ENCODE data around the gene B9D2. TPM values are rescaled to one million over a fixed set of nuclear protein-coding genes. Genes with fewer than 3 reads are reported as not detected.
A peak's percentile ranks its signal among the peaks of the same experiment; 100 is the strongest.

The B9D2 gene
- total and polyA plus RNA-seq, 7 donors, result 1.7 to 13.1 (median 2.5) TPM

DNA sequence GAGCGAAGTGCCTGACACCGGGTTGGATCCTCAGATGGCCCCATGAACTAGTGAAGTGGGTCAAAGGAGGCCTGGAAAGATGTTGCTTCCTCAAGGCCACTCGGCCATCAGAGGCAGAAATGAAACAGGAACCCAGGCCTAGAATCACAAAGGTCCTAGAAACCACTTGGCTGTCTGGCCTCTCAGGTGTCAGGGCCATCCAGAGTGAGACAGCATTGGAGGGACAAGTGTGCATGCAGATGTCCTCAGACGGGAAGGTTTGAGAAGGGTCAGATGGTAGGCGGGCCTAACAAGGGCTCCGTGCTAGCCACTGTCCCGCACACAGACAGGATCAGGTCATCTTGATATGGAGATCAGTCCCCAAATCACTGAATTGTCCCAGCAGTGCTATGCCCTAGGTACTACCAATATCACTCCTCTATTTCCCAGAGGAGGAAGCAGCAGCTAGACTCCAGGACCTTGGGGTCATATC lies 39.7 kb downstream of the B9D2 start:
- Histone ChIP-seq H3K27me3 (ENCODE audit: insufficient read depth in 3 of 3, low read length in 2 of 3) (no peaks in the 10 kb centered on the region), H3K4me3 (no peak overlapping the region), H3K36me3 (ENCODE audit: insufficient read depth in 1 of 2, low read depth in 1 of 2) (peaks cover 0 to 31% of the 10 kb centered on the region in 2 donors), H3K4me1 (peaks cover 59% of the 10 kb centered on the region), H3K27ac (peak overlapping the region; percentile 72), H3K9me3 (no peaks in the 10 kb centered on the region)
- DNase-seq (peak in 1 of 2 donors; percentile 41), ATAC-seq (no peak)
- intact Hi-C loops (cut with DNase I), result loop anchor here in 1 of 2 donors (5.0 kb wide), 1 partner anchor 103 kb away; the partner anchor contains the start of gene B3GNT8
- TF ChIP-seq, protein P1, sequence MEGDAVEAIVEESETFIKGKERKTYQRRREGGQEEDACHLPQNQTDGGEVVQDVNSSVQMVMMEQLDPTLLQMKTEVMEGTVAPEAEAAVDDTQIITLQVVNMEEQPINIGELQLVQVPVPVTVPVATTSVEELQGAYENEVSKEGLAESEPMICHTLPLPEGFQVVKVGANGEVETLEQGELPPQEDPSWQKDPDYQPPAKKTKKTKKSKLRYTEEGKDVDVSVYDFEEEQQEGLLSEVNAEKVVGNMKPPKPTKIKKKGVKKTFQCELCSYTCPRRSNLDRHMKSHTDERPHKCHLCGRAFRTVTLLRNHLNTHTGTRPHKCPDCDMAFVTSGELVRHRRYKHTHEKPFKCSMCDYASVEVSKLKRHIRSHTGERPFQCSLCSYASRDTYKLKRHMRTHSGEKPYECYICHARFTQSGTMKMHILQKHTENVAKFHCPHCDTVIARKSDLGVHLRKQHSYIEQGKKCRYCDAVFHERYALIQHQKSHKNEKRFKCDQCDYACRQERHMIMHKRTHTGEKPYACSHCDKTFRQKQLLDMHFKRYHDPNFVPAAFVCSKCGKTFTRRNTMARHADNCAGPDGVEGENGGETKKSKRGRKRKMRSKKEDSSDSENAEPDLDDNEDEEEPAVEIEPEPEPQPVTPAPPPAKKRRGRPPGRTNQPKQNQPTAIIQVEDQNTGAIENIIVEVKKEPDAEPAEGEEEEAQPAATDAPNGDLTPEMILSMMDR (IDR thresholded peaks at IDR 0.05), result no peak
- WGBS, 3 donors, result 46 to 69% (median 48%) methylated on average over 7 of the region's 7 CpGs

DNA sequence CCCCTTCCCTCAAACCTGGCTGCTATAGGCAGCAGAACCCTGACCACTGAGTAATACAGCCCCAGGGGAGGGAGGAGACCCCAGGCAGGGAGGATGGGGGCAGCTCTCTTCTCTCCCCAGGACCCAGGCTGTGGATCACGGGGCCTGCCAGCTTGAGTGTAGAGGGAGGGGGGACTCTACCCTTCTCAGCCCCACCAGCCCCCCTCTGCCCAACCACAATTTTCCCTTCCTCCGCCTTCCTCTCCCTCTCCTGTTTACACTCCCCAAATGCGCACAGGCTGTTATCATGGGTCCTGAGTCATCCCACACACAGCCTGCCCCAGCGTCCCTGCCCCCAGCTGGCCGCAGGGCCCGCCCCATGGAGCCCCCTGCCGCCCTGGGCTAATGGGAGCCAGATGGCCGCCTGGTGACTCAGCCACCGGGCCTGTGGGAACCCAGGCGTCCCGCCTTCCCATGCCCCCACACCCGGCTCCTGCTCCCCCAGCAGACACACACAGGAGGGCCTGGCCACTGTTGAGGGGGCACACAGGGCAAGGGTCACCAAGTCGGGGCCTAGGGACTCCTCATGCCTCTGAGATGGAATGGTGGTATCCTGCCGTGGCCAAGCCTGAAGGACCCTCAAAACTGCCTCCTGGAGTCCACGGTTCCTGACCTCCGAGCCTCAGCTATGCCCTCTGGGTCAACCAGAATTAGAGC lies 40.4 kb downstream of the B9D2 start:
- Histone ChIP-seq H3K36me3 (ENCODE audit: insufficient read depth in 1 of 2, low read depth in 1 of 2) (peaks cover 0 to 38% of the 10 kb centered on the region in 2 donors), H3K9me3 (no peaks in the 10 kb centered on the region), H3K4me3 (no peak overlapping the region), H3K27me3 (ENCODE audit: insufficient read depth in 3 of 3, low read length in 2 of 3) (no peaks in the 10 kb centered on the region), H3K27ac (peak overlapping the region; percentile 72), H3K4me1 (peaks cover 57% of the 10 kb centered on the region)
- peak in 2 of 4 donors; percentile 13 to 18 for ATAC-seq
- peak; percentile 81 to 88 for DNase-seq
- intact Hi-C loops (cut with DNase I), result loop anchor here in 1 of 2 donors (5.0 kb wide), 1 partner anchor 104 kb away; the partner anchor contains the start of gene B3GNT8
- TF ChIP-seq, protein P1 (IDR thresholded peaks at IDR 0.05), result no peak
- 60 to 76% (median 64%) methylated on average over 15 to 16 of the region's 16 CpGs for WGBS, 3 donors

DNA sequence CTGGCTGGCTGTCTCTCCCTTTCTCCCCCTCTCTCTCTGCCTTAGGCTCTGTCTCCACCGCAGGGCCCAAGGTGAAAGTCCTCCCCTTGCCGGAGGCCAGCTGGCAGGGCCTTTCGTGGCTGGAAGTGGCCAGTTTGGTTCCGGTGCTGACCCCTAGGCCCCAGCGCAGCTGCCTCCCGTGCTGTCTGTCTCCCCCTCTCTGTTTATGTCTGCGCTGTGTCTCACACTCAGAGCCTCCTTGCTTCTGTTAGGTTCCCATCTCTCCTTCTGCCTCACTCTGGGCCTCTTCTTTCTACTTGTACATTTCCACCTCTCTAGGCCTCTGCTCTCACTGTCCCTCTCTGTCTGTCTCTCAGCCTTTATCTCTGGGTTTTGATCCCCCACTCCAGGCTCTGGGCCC lies 40.9 kb downstream of the B9D2 start:
- Histone ChIP-seq H3K36me3 (ENCODE audit: insufficient read depth in 1 of 2, low read depth in 1 of 2) (peaks cover 0 to 44% of the 10 kb centered on the region in 2 donors), H3K4me1 (peaks cover 53% of the 10 kb centered on the region), H3K4me3 (no peak overlapping the region), H3K27me3 (ENCODE audit: insufficient read depth in 3 of 3, low read length in 2 of 3) (no peaks in the 10 kb centered on the region), H3K27ac (peak overlapping the region; percentile 72), H3K9me3 (no peaks in the 10 kb centered on the region)
- peak; percentile 58 to 80 for DNase-seq
- TF ChIP-seq, protein P1 (IDR thresholded peaks at IDR 0.05), result no peak
- WGBS, 3 donors, result 54 to 67% (median 66%) methylated on average over 7 of the region's 7 CpGs
- no peak for ATAC-seq
- intact Hi-C loops (cut with DNase I), result loop anchor here in 1 of 2 donors (5.0 kb wide), 1 partner anchor 104 kb away; the partner anchor contains the start of gene B3GNT8

DNA sequence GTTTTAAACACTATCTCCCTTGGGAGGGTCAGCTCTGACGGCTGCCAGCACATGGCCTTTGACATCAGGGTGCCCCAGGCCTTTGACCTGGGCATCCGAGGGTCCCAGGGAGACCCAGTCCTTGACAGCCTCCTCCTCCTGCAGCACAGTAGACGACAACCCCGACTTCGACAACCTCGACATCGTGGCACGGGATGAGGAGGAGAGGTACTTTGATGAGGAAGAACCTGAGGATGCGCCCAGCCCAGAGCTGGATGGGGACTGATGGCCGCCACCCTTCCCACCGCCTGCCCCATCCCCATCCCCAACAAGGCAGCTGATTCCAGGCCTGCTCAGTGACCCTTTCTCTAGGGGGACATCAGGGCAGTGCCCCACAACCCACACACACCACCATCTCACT lies 41.5 kb downstream of the B9D2 start:
- TF ChIP-seq, protein P1 (IDR thresholded peaks at IDR 0.05), result no peak
- peak in 1 of 2 donors; percentile 53 for DNase-seq
- intact Hi-C loops (cut with DNase I), result loop anchor here in 1 of 2 donors (5.0 kb wide), 1 partner anchor 105 kb away; the partner anchor contains the start of gene B3GNT8
- Histone ChIP-seq H3K4me3 (no peak overlapping the region), H3K36me3 (ENCODE audit: insufficient read depth in 1 of 2, low read depth in 1 of 2) (peaks cover 0 to 50% of the 10 kb centered on the region in 2 donors), H3K27ac (peak overlapping the region; percentile 72), H3K9me3 (no peaks in the 10 kb centered on the region), H3K27me3 (ENCODE audit: insufficient read depth in 3 of 3, low read length in 2 of 3) (no peaks in the 10 kb centered on the region), H3K4me1 (peaks cover 47% of the 10 kb centered on the region)
- WGBS, 3 donors, result 87 to 88% (median 88%) methylated on average over 11 of the region's 11 CpGs
- no peak for ATAC-seq
